SK-MEL-5 (cell line): ENCODE measurements around the gene XAB2. TPM values are rescaled to one million over a fixed set of nuclear protein-coding genes. Genes with fewer than 3 reads are reported as not detected.

Experiments used
- DNase-seq: peaks from one replicate; pipeline ENCODE4 v3.0.0-alpha.2; 2016; ENCODE audit warnings: low read depth, low spot score
- in situ Hi-C: cut with HindIII; loops from 2 replicates; pipeline ENCODE4 v1.10.0; 2016; ENCODE audit warnings: low sequenced_read_pairs, high pct_unique_total_duplicates, low pct_unique_long_range_greater_than_20kb
- total RNA-seq: library from RNA; depleted of rRNA; stranded (reverse); fragments of >200 nt; shearing (Covaris generic); gene quantifications from 2 replicates; pipeline ENCODE4 v1.2.3, GENCODE V29; 2014

XAB2 gene
- total RNA-seq, 1 experiment from 2014 or later, result 21.5 TPM

GRCh38 chr19:7620442-7621412 is 8.6 kb downstream of the XAB2 start:
- DNase-seq, result no peak
- in situ Hi-C loops, result no loop called here

DNA sequence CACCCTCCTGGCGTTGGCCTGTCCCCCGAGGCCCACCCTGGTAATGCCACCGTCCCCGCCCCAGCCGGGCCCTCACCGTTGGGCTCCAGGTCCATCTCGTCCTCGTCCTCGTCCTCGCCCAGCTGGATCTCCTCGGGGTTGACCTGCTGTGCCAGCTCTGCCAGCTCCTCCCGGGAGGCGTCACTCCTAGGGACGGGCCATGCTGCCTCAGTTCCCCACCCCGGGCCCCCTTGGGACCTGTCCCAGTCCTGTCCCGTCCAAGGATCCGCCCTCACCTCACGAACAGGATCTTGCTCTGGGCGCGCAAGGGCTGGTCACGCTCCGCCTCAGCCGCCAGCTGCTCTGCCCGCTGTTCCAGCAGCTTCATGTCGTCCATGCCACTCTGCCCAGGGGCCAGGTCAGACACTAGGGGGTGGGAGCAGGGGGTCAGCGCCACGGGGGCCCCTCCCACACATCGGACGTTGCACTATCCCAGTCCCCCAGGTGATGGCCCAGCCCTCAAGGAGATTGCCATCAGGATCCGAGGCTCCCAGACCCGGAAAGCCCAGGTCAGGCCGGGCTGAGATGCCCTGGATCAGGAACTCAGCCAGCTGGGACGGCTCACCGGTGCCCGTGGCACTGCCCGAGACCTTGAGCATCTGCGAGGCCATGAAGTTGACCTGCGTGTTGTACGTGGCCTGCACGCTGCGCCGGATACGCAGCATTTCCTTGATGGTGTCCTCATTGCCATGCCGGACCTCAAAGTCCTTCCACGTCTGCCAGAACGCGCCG is 9.5 kb downstream of the XAB2 start:
- in situ Hi-C loops, result no loop called here
- DNase-seq, result no peak

DNA sequence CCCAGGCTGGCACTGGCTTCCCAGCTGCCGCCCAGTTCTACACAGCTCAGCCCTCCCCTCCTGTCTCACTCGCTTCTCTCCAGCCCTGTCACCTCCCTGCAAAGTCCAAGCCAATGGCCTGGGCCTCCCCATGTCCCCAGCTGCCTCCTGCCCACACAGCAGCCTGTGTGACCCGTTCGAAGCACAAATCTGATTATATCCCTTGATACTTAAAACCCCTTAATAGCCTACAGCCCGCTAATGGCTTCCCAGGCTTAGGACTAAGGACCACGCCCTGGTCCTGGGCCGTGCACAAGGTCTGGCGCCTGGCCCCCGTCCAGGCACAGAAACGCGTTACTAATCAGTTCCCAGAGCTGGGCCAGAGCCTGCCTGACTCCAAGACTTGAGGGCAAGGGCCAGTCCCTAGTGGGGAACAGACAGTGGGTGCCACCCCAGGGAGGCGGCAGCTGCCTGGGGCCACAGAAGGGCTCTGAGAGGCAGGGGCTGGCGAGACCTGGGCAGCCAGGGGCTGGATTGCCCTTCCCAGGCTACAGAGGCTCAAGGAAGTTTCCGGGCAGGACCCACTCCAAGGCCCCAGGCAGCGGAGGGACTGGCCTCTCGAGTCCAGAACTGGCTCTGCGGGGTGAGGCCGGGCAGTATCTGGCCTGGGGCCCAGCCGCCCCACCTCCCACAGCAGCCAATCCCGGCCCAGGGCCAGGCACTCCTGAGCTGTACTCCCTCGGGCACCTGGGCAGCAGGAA is 10.4 kb downstream of the XAB2 start:
- DNase-seq, result no peak
- in situ Hi-C loops, result no loop called here

- in situ Hi-C loops, result no loop called here
- no peak for DNase-seq
Observed at GRCh38 chr19:7618348-7618747, 11.0 kb downstream of the XAB2 start.

DNA sequence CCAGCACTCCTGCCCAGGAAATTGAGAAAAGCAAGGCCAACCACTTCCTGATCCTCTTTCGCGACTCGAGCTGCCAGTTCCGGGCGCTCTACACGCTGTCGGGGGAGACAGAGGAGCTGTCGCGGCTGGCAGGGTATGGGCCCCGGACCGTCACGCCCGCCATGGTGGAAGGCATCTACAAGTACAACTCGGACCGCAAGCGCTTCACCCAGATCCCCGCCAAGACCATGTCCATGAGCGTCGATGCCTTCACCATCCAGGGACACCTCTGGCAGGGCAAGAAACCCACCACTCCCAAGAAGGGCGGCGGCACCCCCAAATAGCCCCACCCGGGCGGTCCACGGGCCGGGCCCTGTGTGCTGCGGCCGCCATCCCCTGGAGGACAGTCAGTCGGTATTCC is 11.6 kb downstream of the XAB2 start:
- in situ Hi-C loops, result no loop called here
- DNase-seq, result no peak

DNA sequence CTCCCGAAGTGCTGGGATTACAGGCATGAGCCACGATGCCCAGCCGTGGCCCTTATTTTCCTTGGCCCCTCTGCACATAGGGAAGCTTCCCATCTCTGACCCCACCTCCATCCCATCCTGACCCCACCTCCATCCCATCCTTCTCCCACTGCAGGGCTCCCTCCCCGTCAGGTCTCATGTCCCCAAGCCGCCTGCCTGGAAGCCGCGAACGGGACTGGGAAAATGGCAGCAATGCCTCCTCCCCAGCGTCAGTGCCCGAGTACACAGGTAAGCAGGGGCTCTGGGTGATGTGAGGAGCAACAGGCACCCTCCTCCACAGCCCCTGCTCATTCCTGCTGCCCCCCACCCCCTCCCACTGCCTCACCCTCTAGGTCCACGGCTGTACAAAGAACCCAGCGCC is 12.2 kb downstream of the XAB2 start:
- no peak for DNase-seq
- in situ Hi-C loops, result no loop called here

DNA sequence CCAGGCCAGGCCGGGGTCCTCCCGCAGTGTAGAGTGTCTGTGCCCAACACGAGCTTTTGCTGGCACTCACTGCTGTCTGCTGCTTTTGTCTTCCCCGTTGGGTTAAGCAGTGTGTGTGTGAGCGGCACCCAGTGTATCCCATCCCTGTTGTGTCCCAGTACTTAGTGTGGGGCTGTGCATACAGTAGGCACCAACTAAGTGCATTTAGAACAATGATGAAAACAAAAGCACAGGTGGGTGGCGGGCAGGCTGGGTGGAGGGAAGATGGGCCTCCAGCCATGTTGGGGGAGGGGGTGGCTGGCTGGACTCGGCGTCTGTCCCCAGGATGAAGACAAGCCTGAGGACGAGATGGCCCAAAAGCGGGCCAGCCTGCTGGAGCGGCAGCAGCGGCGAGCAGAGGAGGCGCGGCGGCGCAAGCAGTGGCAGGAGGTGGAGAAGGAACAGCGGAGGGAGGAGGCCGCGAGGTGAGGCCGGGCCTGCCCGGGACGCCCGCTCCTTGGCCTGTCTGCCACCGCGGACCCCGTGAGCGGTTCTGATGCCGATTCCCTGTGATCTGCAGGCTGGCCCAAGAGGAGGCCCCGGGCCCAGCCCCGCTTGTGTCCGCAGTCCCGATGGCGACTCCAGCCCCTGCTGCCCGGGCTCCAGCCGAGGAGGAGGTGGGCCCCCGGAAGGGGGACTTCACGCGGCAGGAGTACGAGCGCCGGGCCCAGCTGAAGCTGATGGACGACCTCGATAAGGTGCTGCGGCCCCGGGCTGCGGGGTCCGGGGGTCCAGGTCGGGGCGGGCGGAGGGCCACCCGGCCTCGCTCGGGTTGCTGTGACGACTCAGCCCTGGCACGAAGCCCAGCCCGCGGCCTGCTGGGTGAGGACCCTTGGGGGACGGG is 14.2 kb downstream of the XAB2 start:
- no peak for DNase-seq
- in situ Hi-C loops, result no loop called here

GRCh38 chr19:7612282-7613274 is 16.8 kb downstream of the XAB2 start:
- DNase-seq, result no peak
- in situ Hi-C loops, result no loop called here

GRCh38 chr19:7611541-7612279 is 17.6 kb downstream of the XAB2 start:
- in situ Hi-C loops, result no loop called here
- DNase-seq, result no peak

- DNase-seq, result no peak
- in situ Hi-C loops, result no loop called here
Observed at GRCh38 chr19:7610491-7611240, 18.7 kb downstream of the XAB2 start.

GRCh38 chr19:7607874-7608560 is 21.3 kb downstream of the XAB2 start:
- in situ Hi-C loops, result no loop called here
- no peak for DNase-seq

GRCh38 chr19:7607212-7607873 is 22.0 kb downstream of the XAB2 start:
- in situ Hi-C loops, result no loop called here
- DNase-seq, result no peak

- DNase-seq, result no peak
- in situ Hi-C loops, result no loop called here
Observed at GRCh38 chr19:7606289-7606688, 23.1 kb downstream of the XAB2 start.
